Glutamatergic neuron (in vitro differentiated cells): Measurements from ENCODE around the gene FRK. TPM values are rescaled to one million over a fixed set of nuclear protein-coding genes. Genes with fewer than 3 reads are reported as not detected.

Experiments
- DNase-seq: peaks from one replicate; pipeline ENCODE4 v3.0.0; 2022
- H3K27ac Mint-ChIP-seq: one replicate; pipeline ENCODE4 v1.8.0; 2020; ENCODE audit warnings: mild to moderate bottlenecking, mixed read lengths, inconsistent platforms; ENCODE audit not compliant: unreplicated experiment
- H3K27me3 Mint-ChIP-seq: one replicate; pipeline ENCODE4 v1.8.0; 2020; ENCODE audit warnings: mild to moderate bottlenecking, moderate library complexity, mixed read lengths, inconsistent platforms; ENCODE audit not compliant: unreplicated experiment
- H3K36me3 Mint-ChIP-seq: one replicate; pipeline ENCODE4 v1.8.0; 2020; ENCODE audit warnings: mild to moderate bottlenecking, mixed read lengths, inconsistent platforms; ENCODE audit not compliant: unreplicated experiment
- H3K4me1 Mint-ChIP-seq: one replicate; pipeline ENCODE4 v1.8.0; 2020; ENCODE audit warnings: mild to moderate bottlenecking, low read depth, mixed read lengths, inconsistent platforms; ENCODE audit not compliant: unreplicated experiment
- H3K4me3 Mint-ChIP-seq: one replicate; pipeline ENCODE4 v1.8.0; 2020; ENCODE audit warnings: mild to moderate bottlenecking, mixed read lengths, inconsistent platforms; ENCODE audit not compliant: unreplicated experiment
- H3K9me3 Mint-ChIP-seq: one replicate; pipeline ENCODE4 v1.8.0; 2020; ENCODE audit warnings: mild to moderate bottlenecking, moderate library complexity, mixed read lengths, inconsistent platforms; ENCODE audit not compliant: unreplicated experiment
- total RNA-seq: library from RNA; stranded (reverse); fragmentation: NEBNext Ultra II Directional; extraction: Animal tissue kit (Norgen Biotek cat#: 25700); gene quantifications from one replicate; pipeline ENCODE4 v1.2.1, GENCODE V29; 2021; ENCODE audit not compliant: unreplicated experiment
- TF ChIP-seq, protein P1 (sequence below): fragments of 200-600 bp; sonication (generic); IDR thresholded peaks from one replicate; pipeline ENCODE4 v1.5.0; 2021; ENCODE audit not compliant: partially characterized antibody, unreplicated experiment

Gene FRK
- total RNA-seq, 1 donor from 2014 or later, result 0.37 TPM

DNA sequence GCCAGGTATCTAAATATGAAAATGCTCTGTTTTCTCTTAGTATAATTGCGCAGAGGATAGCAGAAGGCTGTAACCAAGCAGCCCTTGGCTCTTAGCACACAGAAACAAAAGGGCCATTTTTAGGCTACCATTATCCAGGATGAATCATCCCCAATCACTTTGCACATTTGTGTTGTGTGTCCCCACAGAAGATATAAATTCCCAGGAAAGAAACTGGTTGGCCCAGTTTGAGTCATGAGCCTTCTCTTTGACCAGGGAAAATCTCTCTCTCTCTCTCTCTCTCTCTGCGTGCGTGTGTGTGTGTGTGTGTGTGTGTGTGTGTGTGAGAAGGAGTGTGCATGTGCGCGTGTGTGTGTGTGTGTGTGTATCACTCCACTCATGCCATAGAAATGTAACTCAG lies 178.5 kb downstream of the FRK start:
- Mint-ChIP-seq H3K9me3 (peaks cover 4% of the 10 kb centered on the region), H3K4me1 (peaks cover 7% of the 10 kb centered on the region), H3K27ac (peak overlapping the region; percentile 18), H3K36me3 (no peaks in the 10 kb centered on the region), H3K27me3 (no peaks in the 10 kb centered on the region), H3K4me3 (no peak overlapping the region)
- no peak for DNase-seq
- TF ChIP-seq, protein P1, sequence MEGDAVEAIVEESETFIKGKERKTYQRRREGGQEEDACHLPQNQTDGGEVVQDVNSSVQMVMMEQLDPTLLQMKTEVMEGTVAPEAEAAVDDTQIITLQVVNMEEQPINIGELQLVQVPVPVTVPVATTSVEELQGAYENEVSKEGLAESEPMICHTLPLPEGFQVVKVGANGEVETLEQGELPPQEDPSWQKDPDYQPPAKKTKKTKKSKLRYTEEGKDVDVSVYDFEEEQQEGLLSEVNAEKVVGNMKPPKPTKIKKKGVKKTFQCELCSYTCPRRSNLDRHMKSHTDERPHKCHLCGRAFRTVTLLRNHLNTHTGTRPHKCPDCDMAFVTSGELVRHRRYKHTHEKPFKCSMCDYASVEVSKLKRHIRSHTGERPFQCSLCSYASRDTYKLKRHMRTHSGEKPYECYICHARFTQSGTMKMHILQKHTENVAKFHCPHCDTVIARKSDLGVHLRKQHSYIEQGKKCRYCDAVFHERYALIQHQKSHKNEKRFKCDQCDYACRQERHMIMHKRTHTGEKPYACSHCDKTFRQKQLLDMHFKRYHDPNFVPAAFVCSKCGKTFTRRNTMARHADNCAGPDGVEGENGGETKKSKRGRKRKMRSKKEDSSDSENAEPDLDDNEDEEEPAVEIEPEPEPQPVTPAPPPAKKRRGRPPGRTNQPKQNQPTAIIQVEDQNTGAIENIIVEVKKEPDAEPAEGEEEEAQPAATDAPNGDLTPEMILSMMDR, result no peak

Other genes starting within 250 kb of the FRK start
- 21.6 TPM for gene NT5DC1, start 40.0 kb upstream of the FRK start, total RNA-seq
- not detected for gene COL10A1, start 65.2 kb upstream of the FRK start, total RNA-seq
- gene TSPYL4, start 193.2 kb upstream of the FRK start, total RNA-seq, result 81.3 TPM
- 63.3 TPM for gene TSPYL1, start 219.0 kb upstream of the FRK start, total RNA-seq